Vagina (tissue), 2 donors: ENCODE results near the gene CNIH3.

Experiments
- CTCF ChIP-seq, 3 experiments: fragments of 450-650 bp in 2 of 3; fragments of 200-600 bp in 1 of 3; sonication (generic) in 1 of 3; IDR thresholded peaks; one replicate each; pipeline ENCODE4 v1.5.1; 2017 to 2019; ENCODE audit warnings: antibody characterized with exemption in 3 of 3, mild to moderate bottlenecking in 2 of 3, moderate library complexity in 2 of 3
- POLR2A ChIP-seq, 2 donors: fragments of 450-650 bp; IDR thresholded peaks; one replicate each; pipeline ENCODE4 v1.6.1; 2017; ENCODE audit warnings: antibody characterized with exemption in 2 of 2, mild to moderate bottlenecking in 2 of 2, moderate library complexity in 2 of 2

GRCh38 chr1:224626042-224626441 lies 9.9 kb downstream of the CNIH3 start:
- TF ChIP-seq POLR2A (IDR thresholded peaks at IDR 0.05) (no peak), CTCF (IDR thresholded peaks at IDR 0.05) (no peak)
